Measurements from ENCODE around the gene PARVB.

PARVB gene

DNA sequence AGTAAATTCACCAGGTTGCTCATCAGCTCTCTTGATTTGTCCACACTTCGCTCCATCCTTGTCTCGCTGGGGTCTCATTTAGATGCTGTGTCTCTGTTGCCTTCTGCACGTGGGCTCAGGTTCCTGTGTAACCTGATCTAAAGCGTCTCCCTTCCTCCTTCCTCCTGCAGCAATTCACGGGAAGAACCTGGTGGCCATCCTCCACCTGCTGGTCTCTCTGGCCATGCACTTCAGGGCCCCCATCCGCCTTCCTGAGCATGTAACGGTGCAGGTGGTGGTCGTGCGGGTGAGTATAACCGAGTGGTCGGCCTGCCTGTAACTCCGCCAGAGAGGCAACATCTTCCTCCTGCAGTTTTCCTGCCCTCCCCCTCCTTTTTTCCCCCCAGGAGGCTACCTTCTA, 108.6 kb downstream of the PARVB start:
- Histone ChIP-seq H3K9me3 (ENCODE audit: control insufficient read depth, low read length) (peaks cover 4% of the 10 kb centered on the region), H3K4me3 (ENCODE audit: insufficient read depth, low read depth, low read length) (no peak overlapping the region), H3K4me1 (ENCODE audit: control insufficient read depth, insufficient read depth, low read length) (peaks cover 7% of the 10 kb centered on the region), H3K27me3 (ENCODE audit: control insufficient read depth, insufficient read depth, low read length, poor library complexity, severe bottlenecking) (no peaks in the 10 kb centered on the region), H3K27ac (ENCODE audit: insufficient read depth, low read depth, low read length, poor library complexity, severe bottlenecking) (no peak overlapping the region), H3K36me3 (ENCODE audit: control insufficient read depth, insufficient read depth, low read length) (no peaks in the 10 kb centered on the region)
- WGBS, 2 experiments = 70 to 71% methylated on average over 12 of the region's 12 CpGs

DNA sequence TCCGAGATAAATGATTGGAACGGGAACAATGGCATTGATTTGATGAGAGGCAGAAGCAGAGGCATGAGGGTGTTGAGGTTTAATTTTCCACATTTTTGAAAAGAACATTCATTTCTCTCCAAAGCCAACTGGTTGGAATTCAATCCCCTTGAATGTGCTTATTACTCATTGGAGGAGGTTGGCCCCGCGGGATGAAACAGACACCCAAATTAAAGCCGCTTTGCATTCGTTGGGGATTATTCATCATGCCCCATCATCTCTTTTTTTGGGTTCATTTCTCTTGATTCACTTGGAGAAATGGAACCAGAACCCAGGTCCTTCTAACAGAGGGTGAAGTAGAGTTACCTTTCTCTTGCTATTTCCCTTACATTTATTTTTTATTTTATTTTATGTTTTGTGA, 109.1 kb downstream of the PARVB start:
- peaks cover 7% of the 10 kb centered on the region for H3K4me1 ChIP-seq (ENCODE audit: control insufficient read depth, insufficient read depth, low read length)
- no peaks in the 10 kb centered on the region for H3K36me3 ChIP-seq (ENCODE audit: control insufficient read depth, insufficient read depth, low read length)
- peaks cover 4% of the 10 kb centered on the region for H3K9me3 ChIP-seq (ENCODE audit: control insufficient read depth, low read length)
- 88 to 93% methylated on average over 6 of the region's 6 CpGs for WGBS, 2 experiments
- no peaks in the 10 kb centered on the region for H3K27me3 ChIP-seq (ENCODE audit: control insufficient read depth, insufficient read depth, low read length, poor library complexity, severe bottlenecking)
- H3K4me3 ChIP-seq (ENCODE audit: insufficient read depth, low read depth, low read length) = no peak overlapping the region
- H3K27ac ChIP-seq (ENCODE audit: insufficient read depth, low read depth, low read length, poor library complexity, severe bottlenecking) = no peak overlapping the region

DNA sequence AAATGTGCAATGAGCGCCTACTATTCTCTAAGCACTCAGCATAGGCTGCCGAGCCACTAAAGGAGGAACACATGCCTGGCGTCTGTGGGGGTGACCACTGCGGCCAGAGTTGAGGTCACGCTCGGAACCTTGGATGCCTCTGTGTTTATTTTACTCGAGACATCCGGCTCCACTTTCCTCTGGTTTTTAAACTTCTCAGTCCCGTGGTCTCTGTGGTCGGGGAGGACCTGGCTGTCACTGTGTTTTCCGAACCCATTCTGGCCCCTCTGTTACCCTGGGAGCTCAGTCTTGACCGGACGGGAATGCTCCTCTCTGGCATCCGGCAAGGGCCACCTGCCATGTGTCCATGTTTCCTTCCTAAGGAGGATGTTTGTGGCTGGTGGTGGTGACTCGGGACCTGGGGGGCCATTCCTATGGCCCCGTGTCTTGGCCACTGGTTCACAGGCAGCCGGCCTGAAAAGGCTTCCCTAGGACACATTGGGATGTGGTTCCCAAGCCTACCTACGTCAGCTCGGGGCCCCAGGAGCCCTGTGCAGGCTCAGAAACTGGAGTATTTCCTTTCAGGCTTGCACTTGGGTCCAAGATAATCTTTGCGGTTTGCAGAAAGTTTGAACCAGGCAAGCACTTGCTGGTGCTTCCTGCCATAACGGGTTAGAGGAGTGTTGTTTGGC, 109.9 kb downstream of the PARVB start:
- no peaks in the 10 kb centered on the region for H3K27me3 ChIP-seq (ENCODE audit: control insufficient read depth, insufficient read depth, low read length, poor library complexity, severe bottlenecking)
- no peaks in the 10 kb centered on the region for H3K36me3 ChIP-seq (ENCODE audit: control insufficient read depth, insufficient read depth, low read length)
- peaks cover 7% of the 10 kb centered on the region for H3K4me1 ChIP-seq (ENCODE audit: control insufficient read depth, insufficient read depth, low read length)
- no peak overlapping the region for H3K27ac ChIP-seq (ENCODE audit: insufficient read depth, low read depth, low read length, poor library complexity, severe bottlenecking)
- WGBS, 2 experiments = 93% methylated on average over 21 of the region's 21 CpGs
- H3K4me3 ChIP-seq (ENCODE audit: insufficient read depth, low read depth, low read length) = no peak overlapping the region
- H3K9me3 ChIP-seq (ENCODE audit: control insufficient read depth, low read length) = peaks cover 4% of the 10 kb centered on the region

DNA sequence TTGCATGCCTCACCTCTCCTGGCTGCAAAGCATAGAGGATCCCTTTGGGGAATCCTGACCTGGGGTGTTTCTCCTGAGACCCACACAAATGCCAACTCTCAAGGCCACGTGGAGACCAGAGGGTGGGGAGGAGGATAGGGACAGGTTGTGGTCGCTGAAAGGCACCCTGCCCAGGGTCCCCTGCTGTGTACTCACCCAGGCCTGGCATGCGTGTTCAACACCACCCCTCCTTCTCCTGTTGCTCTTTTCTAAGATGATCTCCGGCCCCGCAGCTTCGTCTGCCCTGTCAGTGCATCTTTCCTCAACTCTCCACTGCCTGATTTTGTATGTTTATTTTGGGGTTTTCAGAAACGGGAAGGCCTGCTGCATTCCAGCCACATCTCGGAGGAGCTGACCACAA, 112.0 kb downstream of the PARVB start:
- H3K9me3 ChIP-seq (ENCODE audit: control insufficient read depth, low read length) = peaks cover 4% of the 10 kb centered on the region
- H3K36me3 ChIP-seq (ENCODE audit: control insufficient read depth, insufficient read depth, low read length) = no peaks in the 10 kb centered on the region
- H3K27me3 ChIP-seq (ENCODE audit: control insufficient read depth, insufficient read depth, low read length, poor library complexity, severe bottlenecking) = no peaks in the 10 kb centered on the region
- H3K4me3 ChIP-seq (ENCODE audit: insufficient read depth, low read depth, low read length) = no peak overlapping the region
- WGBS, 2 experiments = 94 to 95% methylated on average over 8 of the region's 8 CpGs
- H3K4me1 ChIP-seq (ENCODE audit: control insufficient read depth, insufficient read depth, low read length) = peaks cover 7% of the 10 kb centered on the region
- H3K27ac ChIP-seq (ENCODE audit: insufficient read depth, low read depth, low read length, poor library complexity, severe bottlenecking) = no peak overlapping the region

DNA sequence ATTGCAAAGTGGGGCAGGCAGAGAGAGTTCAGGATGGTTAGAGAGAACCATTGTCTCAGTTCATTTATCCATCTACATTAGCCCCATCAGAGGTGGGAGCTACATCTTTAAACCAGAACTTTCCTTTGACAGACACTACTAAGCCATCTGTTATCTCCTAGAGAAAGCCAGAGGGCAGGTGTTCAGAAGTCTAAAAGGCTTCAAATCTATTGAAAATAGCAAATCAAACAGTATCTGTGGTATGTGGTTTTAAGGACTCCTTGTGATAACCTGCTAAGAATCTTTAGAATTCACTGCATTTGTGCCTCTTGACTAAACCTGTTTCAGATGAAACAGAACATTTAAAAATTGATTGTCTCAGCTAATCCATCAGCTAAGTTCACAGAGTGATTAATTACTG, 112.7 kb downstream of the PARVB start:
- Histone ChIP-seq H3K36me3 (ENCODE audit: control insufficient read depth, insufficient read depth, low read length) (no peaks in the 10 kb centered on the region), H3K9me3 (ENCODE audit: control insufficient read depth, low read length) (peaks cover 4% of the 10 kb centered on the region), H3K27me3 (ENCODE audit: control insufficient read depth, insufficient read depth, low read length, poor library complexity, severe bottlenecking) (no peaks in the 10 kb centered on the region), H3K4me3 (ENCODE audit: insufficient read depth, low read depth, low read length) (no peak overlapping the region), H3K27ac (ENCODE audit: insufficient read depth, low read depth, low read length, poor library complexity, severe bottlenecking) (no peak overlapping the region), H3K4me1 (ENCODE audit: control insufficient read depth, insufficient read depth, low read length) (peaks cover 7% of the 10 kb centered on the region)

DNA sequence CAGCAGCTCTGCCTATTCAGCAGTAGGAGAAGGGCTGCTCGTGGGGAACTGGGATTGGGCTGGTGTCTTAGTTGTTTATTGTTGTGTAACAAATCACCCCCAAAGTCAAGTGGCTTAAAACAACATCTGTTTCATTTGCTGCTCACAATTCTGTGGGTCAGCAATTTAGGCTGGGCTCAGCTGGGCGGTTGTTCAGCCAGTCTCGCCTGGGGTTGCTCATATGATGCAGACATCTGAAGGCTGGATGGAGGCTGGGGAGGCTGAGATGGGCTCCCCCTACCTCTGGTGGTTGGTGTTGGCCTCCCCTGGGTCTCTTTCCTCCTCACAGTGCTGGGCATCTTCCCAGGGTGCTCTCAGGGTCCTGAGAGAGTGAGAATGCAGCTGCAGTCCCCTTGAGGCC, 113.3 kb downstream of the PARVB start:
- H3K36me3 ChIP-seq (ENCODE audit: control insufficient read depth, insufficient read depth, low read length) = no peaks in the 10 kb centered on the region
- H3K4me3 ChIP-seq (ENCODE audit: insufficient read depth, low read depth, low read length) = no peak overlapping the region
- no peak overlapping the region for H3K27ac ChIP-seq (ENCODE audit: insufficient read depth, low read depth, low read length, poor library complexity, severe bottlenecking)
- H3K9me3 ChIP-seq (ENCODE audit: control insufficient read depth, low read length) = peaks cover 4% of the 10 kb centered on the region
- H3K27me3 ChIP-seq (ENCODE audit: control insufficient read depth, insufficient read depth, low read length, poor library complexity, severe bottlenecking) = no peaks in the 10 kb centered on the region
- WGBS, 2 experiments = 90 to 92% methylated on average over 3 of the region's 3 CpGs
- peaks cover 7% of the 10 kb centered on the region for H3K4me1 ChIP-seq (ENCODE audit: control insufficient read depth, insufficient read depth, low read length)

DNA sequence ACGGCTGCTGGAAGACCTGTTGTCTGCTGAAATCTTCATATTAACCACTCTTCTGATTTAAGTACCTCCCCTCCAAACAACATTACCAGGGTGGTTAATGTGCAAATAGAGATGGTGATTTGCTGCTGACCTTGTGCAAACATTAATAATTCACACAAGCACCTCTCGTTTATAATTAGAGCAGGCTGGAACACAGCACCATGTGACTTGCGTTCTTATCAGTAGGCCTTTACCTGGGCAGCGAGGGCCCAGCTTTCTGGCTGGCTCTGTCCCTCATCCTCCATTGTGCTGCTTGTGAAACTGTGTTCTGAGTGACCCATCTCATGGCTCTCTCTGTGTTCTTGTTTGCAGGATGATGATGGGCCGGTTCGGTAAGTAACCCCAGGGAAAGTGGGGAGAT, 115.7 kb downstream of the PARVB start:
- Histone ChIP-seq H3K4me1 (ENCODE audit: control insufficient read depth, insufficient read depth, low read length) (peaks cover 15% of the 10 kb centered on the region), H3K4me3 (ENCODE audit: insufficient read depth, low read depth, low read length) (no peak overlapping the region), H3K9me3 (ENCODE audit: control insufficient read depth, low read length) (peaks cover 4% of the 10 kb centered on the region), H3K27me3 (ENCODE audit: control insufficient read depth, insufficient read depth, low read length, poor library complexity, severe bottlenecking) (no peaks in the 10 kb centered on the region), H3K36me3 (ENCODE audit: control insufficient read depth, insufficient read depth, low read length) (no peaks in the 10 kb centered on the region), H3K27ac (ENCODE audit: insufficient read depth, low read depth, low read length, poor library complexity, severe bottlenecking) (no peak overlapping the region)
- 85 to 93% methylated on average over 6 of the region's 6 CpGs for WGBS, 2 experiments

DNA sequence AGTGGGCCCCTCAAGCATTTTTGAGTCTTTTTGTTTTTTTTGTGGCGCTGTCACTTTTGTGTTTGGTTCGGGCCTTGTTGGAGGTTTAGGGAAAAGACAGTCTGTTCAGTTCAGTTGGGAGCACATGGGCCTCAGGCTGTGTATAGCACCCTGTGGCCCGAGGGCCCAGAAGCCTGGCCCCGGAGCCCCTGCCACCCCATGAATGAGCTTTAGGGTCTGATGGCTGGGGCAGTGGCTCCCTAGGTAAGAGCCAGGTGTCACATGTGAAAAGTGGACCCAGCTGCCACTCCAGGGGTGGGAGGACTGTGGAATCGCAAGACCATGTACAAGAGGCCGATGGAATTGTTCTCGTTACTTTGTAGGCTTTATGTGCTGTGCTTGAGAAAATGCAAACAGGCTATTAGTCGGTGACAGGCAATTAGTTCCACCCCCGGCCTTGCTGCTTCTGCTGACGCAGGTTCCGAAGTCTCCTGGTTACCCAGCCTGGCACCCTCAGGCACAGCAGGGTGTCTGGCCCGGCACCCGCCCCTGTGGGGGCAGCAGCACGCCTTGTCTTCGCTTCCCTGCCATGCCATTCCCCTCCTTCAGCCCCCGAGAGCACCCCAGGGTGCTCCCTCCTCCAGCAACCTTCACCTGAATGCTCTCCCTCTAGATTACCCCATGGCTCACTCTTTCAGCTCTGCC, 118.5 kb downstream of the PARVB start:
- Histone ChIP-seq H3K27ac (ENCODE audit: insufficient read depth, low read depth, low read length, poor library complexity, severe bottlenecking) (no peak overlapping the region), H3K9me3 (ENCODE audit: control insufficient read depth, low read length) (peaks cover 1% of the 10 kb centered on the region), H3K36me3 (ENCODE audit: control insufficient read depth, insufficient read depth, low read length) (no peaks in the 10 kb centered on the region), H3K4me1 (ENCODE audit: control insufficient read depth, insufficient read depth, low read length) (peaks cover 41% of the 10 kb centered on the region), H3K4me3 (ENCODE audit: insufficient read depth, low read depth, low read length) (no peak overlapping the region), H3K27me3 (ENCODE audit: control insufficient read depth, insufficient read depth, low read length, poor library complexity, severe bottlenecking) (peaks cover 7% of the 10 kb centered on the region)
- 91 to 92% methylated on average over 16 of the region's 16 CpGs for WGBS, 2 experiments

DNA sequence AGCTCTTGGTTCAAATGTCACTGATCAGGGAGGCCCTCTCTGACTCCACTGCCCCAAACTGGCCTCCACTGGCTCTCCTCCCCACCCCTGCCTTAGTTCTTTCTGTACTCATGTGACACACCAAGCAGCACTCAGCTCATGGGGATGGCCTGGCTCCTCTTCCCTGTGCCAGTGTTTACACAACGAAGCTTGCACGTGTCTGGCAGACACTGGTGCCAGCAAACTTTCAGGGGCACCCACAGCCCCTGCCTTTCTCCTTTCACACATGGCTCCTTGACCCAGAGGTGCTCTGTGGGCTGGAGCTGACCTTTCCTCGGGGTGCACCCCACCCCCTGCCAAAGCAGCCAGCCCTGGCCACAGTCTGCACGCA, 119.0 kb downstream of the PARVB start:
- H3K4me1 ChIP-seq (ENCODE audit: control insufficient read depth, insufficient read depth, low read length) = peaks cover 46% of the 10 kb centered on the region
- no peak overlapping the region for H3K4me3 ChIP-seq (ENCODE audit: insufficient read depth, low read depth, low read length)
- H3K27ac ChIP-seq (ENCODE audit: insufficient read depth, low read depth, low read length, poor library complexity, severe bottlenecking) = no peak overlapping the region
- 90% methylated on average over 4 of the region's 4 CpGs for WGBS, 2 experiments
- H3K36me3 ChIP-seq (ENCODE audit: control insufficient read depth, insufficient read depth, low read length) = no peaks in the 10 kb centered on the region
- H3K9me3 ChIP-seq (ENCODE audit: control insufficient read depth, low read length) = no peaks in the 10 kb centered on the region
- H3K27me3 ChIP-seq (ENCODE audit: control insufficient read depth, insufficient read depth, low read length, poor library complexity, severe bottlenecking) = peaks cover 11% of the 10 kb centered on the region

DNA sequence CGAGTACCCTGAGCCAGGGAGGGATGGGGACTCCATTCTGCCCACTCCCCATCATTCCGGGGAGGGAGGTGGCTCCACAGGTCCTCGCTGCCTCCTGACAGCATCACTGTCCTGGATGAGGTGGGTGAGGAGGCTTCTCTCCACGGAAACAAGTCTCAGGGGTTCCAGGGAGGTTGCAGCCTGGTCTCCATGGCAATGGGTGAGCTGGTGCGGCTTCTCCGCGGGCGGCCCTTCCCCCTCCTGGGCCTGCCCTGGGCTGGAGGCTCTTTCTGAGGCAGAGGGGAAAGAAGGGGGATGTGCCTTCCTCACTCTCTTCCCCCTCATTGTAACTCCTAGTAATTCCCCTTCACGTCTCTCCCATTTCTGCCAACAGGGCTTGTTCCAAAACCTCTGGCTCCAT, 119.5 kb downstream of the PARVB start:
- no peaks in the 10 kb centered on the region for H3K36me3 ChIP-seq (ENCODE audit: control insufficient read depth, insufficient read depth, low read length)
- H3K9me3 ChIP-seq (ENCODE audit: control insufficient read depth, low read length) = no peaks in the 10 kb centered on the region
- peaks cover 15% of the 10 kb centered on the region for H3K27me3 ChIP-seq (ENCODE audit: control insufficient read depth, insufficient read depth, low read length, poor library complexity, severe bottlenecking)
- H3K27ac ChIP-seq (ENCODE audit: insufficient read depth, low read depth, low read length, poor library complexity, severe bottlenecking) = no peak overlapping the region
- H3K4me1 ChIP-seq (ENCODE audit: control insufficient read depth, insufficient read depth, low read length) = peaks cover 51% of the 10 kb centered on the region
- no peak overlapping the region for H3K4me3 ChIP-seq (ENCODE audit: insufficient read depth, low read depth, low read length)
- 37 to 46% methylated on average over 9 of the region's 9 CpGs for WGBS, 2 experiments
